Left kidney (tissue), 8 donors: ENCODE data around the gene HAGH. TPM values are rescaled to one million over a fixed set of nuclear protein-coding genes. Genes with fewer than 3 reads are reported as not detected.
"Not testable (repeated sequence)": the region's sequence is repeated elsewhere in the genome, so short reads cannot be mapped to it uniquely, and the experiment has no call there.

Experiments used
- DNase-seq: peaks from one replicate; pipeline ENCODE4 v3.0.0-alpha.2; 2013
- long read RNA-seq, 8 donors: transcript quantifications; one replicate each; lab custom pipeline, GENCODE V29; 2026
- polyA plus RNA-seq: library from polyadenylated mRNA; unstranded; fragments of 120-200 nt; gene quantifications from one replicate; pipeline ENCODE4 v1.2.1, GENCODE V29; 2013; ENCODE audit not compliant: insufficient read length

The HAGH gene
- polyA plus RNA-seq: 33.9 TPM
- long read RNA-seq, donor 1, transcript HAGH-202 (9 exons, 2,984 nt): major isoform, 10 of 15 reads
- long read RNA-seq, donor 1, partial matches to known transcripts: 0 of 15 reads
- long read RNA-seq, donor 1, other reads (novel, unspliced or antisense): 0 of 15 reads
- long read RNA-seq, donor 2, transcript HAGH-202 (9 exons, 2,984 nt): minor isoform, 5 of 13 reads
- long read RNA-seq, donor 2, transcript HAGH-201 (10 exons, 1,257 nt): major isoform, 7 of 13 reads
- long read RNA-seq, donor 2, partial matches to known transcripts: 0 of 13 reads
- long read RNA-seq, donor 2, other reads (novel, unspliced or antisense): 0 of 13 reads
- long read RNA-seq, donor 3, transcript HAGH-201 (10 exons, 1,257 nt): major isoform, 6 of 13 reads
- long read RNA-seq, donor 3, transcript HAGH-202 (9 exons, 2,984 nt): major isoform, 6 of 13 reads
- long read RNA-seq, donor 3, partial matches to known transcripts: 0 of 13 reads
- long read RNA-seq, donor 3, other reads (novel, unspliced or antisense): 0 of 13 reads
- long read RNA-seq, donor 4, partial matches to known transcripts: 0 of 2 reads
- long read RNA-seq, donor 4, other reads (novel, unspliced or antisense): 0 of 2 reads
- long read RNA-seq, donor 5, transcript HAGH-201 (10 exons, 1,257 nt): minor isoform, 7 of 34 reads
- long read RNA-seq, donor 5, transcript HAGH-202 (9 exons, 2,984 nt): major isoform, 26 of 34 reads
- long read RNA-seq, donor 5, partial matches to known transcripts: 0 of 34 reads
- long read RNA-seq, donor 5, other reads (novel, unspliced or antisense): 0 of 34 reads
- long read RNA-seq, donor 6, transcript HAGH-202 (9 exons, 2,984 nt): major isoform, 9 of 19 reads
- long read RNA-seq, donor 6, partial matches to known transcripts: 6 of 19 reads
- long read RNA-seq, donor 6, other reads (novel, unspliced or antisense): 0 of 19 reads
- long read RNA-seq, donor 7, transcript HAGH-202 (9 exons, 2,984 nt): major isoform, 8 of 30 reads
- long read RNA-seq, donor 7, transcript HAGH-201 (10 exons, 1,257 nt): major isoform, 8 of 30 reads
- long read RNA-seq, donor 7, partial matches to known transcripts: 10 of 30 reads
- long read RNA-seq, donor 7, other reads (novel, unspliced or antisense): 0 of 30 reads
- long read RNA-seq, donor 8, transcript HAGH-201 (10 exons, 1,257 nt): major isoform, 5 of 8 reads
- long read RNA-seq, donor 8, partial matches to known transcripts: 0 of 8 reads
- long read RNA-seq, donor 8, other reads (novel, unspliced or antisense): 0 of 8 reads

GRCh38 chr16:1826691-1827573 lies at the start of gene HAGH, which contains the start of gene FAHD1:
Gene HAGH (minus strand): TSS chr16:1826825. CDS start chr16:1826787, 38 bp downstream.
Gene FAHD1 (plus strand): TSS chr16:1827206. CDS start chr16:1827239, 33 bp downstream.
- peak; percentile 92 for DNase-seq

GRCh38 chr16:1876066-1876465 lies 49.4 kb upstream of the HAGH start:
- DNase-seq: not testable (repeated sequence)

DNA sequence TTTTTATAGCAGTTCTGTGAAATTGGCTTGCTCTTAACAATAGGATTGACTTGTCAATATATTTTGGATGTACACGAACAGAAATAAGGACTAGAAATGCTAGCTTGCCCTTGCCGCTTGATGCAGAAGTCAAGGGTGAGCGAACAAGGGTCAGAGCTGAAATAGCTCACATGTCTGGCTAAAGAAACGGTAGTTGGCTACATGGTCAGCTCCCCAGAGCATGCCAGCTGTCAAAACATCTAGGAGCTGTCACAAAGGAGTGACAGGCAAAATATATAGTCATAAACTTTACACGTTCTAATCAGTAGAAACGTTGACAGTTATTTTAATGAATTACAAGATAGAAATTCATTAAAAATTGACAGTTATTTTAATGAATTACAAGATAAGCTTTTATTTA lies 48.2 kb upstream of the HAGH start:
- DNase-seq: no peak

DNA sequence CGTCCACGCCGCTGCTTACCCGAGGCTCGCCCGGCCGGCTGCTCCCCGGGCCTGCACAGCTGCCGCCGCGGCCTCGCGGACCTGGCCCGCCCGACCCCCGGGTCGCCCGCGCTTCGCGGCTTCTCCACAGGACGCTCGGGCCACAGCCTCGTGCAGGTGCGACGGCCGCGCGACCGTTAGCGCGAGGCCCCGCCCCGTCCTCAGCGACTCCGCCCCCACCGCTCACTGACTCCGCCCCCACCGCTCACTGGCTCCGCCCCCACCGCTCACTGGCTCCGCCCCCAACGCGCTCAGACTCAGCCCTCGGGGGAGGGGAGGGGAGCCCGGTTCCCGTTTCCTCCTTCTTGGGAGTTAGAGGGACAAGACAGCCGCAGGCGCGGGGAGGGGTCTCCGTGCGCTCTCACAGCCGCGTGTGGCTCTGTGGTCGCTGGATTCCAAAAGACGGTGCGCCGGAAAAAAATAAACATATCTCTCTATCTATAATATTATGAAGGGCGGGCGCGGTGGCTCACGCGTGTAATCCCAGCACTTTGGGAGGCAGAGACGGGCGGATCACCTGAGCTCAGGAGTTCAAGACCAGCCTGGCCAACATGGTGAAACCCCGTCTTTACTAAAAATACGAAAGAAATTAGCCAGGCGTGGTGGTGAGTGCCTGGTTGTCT lies 45.5 kb upstream of the HAGH start, which contains the start of gene MEIOB:
MEIOB (minus strand) TSS at position 191 of the 662 bp plus-strand sequence. CDS start 3,989 bp downstream, outside the sequence.
- DNase-seq: no peak

DNA sequence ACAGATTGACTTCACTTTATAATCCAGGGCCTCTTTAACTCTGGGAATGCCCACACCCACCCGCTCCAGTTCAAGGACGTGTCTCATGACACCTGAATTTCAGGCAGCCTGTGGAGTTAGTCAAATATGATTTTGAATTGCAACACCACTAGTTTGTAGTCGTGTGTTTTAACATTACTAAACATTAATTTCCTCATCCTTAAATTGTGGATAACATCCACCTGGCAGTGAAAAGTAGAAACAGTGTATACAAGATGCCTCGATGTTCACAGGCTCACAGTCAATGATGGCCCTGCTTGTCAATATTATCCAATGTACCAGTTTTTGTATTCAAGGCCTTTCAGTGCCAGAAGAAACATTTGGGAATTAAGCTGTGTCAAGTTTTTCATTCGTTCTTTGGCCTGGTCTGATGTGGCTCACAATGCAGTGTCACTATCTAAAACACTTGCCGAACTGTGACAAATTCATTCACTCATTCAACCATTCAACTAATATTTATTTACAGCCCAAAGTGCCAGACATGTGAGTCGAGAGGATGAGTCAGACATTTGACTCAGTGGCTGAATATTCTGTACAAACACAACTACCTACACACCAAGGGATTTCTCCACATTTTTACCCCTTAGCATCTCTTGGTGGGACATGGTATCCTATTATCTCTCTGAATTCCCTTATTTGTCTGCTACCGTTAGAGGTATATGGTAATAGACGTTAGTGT lies 43.9 kb upstream of the HAGH start:
- no peak for DNase-seq

GRCh38 chr16:1865902-1866690 lies 39.5 kb upstream of the HAGH start:
- DNase-seq: no peak

DNA sequence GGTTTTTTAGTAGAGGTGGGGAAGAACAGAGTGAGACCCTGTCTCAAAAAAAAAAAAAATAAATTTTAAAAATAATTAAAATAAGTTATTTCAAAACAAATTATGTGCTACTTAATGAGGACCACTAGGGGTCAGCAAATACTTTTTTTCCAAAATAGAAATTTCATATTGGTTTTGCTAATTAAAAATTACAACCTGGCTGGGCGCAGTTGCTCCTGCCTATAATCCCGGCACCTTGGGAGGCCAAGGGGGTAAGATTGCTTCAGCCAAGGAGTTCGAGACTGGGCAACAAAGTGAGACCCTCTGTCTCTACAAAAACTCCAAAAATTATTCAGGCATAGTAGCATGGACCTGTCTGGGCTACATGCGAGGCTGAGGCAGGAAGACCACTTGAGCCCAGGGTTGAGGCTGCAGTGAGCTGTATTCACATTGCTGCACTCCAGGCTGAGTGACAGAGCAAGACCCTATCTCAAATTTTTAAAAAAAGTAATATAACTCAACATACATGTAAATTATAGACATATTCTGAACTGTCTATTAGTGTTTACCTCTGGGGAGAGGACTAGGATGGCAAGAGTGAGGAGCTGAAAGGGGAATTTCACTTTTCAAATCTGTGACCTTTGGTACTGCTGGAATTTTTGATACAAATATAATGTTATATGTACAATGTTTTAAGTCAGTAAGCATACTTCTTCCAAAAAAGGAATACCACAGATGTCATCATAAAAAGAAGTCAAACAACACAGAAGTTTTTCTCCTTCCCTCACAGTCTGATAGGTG lies 37.2 kb upstream of the HAGH start:
- DNase-seq: peak; percentile 29

DNA sequence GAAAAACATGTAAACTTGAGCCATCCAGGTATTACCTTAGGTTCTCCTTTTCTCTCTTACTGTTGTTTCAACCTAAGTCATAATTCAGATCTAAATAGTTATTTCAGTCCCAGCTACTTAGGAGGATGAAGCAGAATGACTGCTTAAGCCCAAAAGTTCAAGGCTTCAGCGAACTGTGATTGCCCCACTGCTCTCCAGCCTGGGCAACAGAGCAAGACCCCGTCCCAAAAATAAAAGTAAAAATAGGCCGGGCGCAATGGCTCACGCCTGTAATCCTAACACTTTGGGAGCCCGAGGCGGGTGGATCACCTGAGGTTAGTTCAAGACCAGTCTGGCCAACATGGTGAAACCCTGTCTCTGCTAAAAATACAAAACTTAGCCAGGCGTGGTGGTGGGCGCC lies 35.8 kb upstream of the HAGH start:
- no peak for DNase-seq

DNA sequence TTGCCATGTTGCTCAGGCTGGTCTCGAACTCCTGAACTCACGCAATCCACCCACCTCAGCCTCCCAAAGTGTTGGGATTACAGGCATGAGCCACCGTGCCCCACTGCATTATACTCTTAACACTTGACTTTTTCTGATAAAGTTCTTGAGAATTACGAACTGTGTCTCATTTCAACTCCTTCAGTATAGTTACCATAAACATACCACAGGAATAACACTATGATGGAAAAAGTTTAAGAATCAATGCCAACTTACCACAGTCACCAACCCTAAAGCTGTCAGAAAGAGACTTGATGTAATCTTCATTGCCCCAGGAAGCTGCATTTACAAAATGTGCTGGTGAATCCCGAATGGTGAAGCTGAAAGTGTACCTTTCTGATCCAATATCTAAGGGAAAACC lies 35.1 kb upstream of the HAGH start:
- no peak for DNase-seq

- no peak for DNase-seq
These were observed 33.0 kb upstream of the HAGH start for GRCh38 chr16:1859650-1860049.

DNA sequence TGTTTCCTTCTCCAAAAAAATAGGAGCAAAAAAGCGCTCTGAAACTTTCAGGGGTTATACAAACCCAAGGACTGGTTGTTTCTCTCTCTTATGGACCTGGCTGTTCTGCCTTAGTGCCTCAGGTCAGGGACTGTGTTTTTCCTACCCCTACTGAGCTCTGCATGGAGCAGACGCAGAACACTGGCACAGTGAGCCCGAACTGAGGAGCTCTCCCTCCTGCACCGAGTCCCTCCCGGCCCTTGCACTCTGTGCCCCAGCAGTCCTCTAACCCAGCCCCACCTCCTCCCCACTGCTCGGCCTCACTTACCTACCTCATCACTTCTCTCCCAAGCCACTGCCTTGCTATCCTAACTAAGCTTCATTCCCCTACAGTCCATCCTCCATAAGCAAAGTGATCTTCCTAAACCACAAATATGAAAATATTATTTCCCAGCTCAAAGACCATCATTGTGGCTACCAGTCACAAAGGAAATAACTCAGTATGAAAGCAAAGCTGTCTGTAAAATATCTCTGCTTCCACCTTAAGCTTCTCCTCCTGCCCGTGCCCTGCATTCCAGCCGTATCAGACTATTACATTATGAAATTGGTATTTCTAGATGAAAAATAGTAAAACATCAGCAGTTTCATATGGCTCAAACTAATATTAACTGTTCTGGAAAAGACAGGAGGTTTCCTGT lies 31.7 kb upstream of the HAGH start:
- no peak for DNase-seq

GRCh38 chr16:1857433-1858097 lies 30.9 kb upstream of the HAGH start:
- DNase-seq: no peak

DNA sequence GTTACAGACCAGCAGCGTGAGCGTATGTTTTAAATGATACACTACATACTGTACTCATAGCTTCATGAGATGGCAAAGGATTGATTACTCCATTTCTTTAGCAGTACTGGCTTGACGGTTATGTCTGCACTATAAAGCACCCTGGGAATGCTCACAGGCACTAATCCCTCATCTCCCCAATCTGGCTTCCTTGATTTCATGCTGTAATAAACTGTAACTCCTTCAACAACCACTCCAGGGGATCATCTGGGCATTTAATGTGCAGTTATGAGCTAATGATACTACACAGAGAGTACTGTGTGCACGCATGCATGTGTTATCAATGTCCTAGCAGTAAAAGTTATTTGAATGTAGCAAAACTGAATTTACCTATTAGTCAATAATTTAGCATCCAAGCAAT lies 25.2 kb upstream of the HAGH start:
- no peak for DNase-seq

DNA sequence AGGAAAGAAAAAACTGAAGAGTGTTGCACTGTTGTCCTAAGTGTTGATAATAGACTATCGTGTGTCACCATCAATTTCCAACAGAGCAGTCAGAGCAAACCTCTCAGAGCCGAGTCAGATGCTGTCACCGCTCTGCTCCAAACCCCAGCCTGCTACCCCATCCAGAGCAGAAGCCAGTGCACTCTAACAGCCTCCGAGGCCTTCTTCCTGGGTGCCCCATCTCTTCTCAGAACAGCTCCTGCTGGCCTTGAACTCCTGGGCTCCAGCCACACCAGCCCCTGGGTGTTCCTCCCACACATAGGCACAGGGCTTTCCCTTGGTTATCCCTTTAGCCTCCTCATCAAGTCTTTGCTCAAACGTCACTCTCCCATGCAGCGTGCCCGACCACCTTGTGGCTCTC lies 24.4 kb upstream of the HAGH start:
- no peak for DNase-seq

GRCh38 chr16:1846416-1846815 lies 19.8 kb upstream of the HAGH start:
- DNase-seq: no peak

GRCh38 chr16:1845985-1846384 lies 19.4 kb upstream of the HAGH start:
- DNase-seq: no peak

GRCh38 chr16:1839554-1839953 lies 12.9 kb upstream of the HAGH start:
- DNase-seq: no peak
